Natural killer cell treated with Interleukin-12 subunit alpha and Interleukin-12 subunit beta and Interleukin-15 and Interleukin-18, amount 100 ng/mL, for 72 hours (primary cell): Measurements from ENCODE around the gene OR2M4. TPM values are rescaled to one million over a fixed set of nuclear protein-coding genes. Genes with fewer than 3 reads are reported as not detected.
"Not testable (repeated sequence)": the region's sequence is repeated elsewhere in the genome, so short reads cannot be mapped to it uniquely, and the experiment has no call there.

Source experiments
- ATAC-seq, 2 donors: fragments of 150-1000 bp; cut with Tn5 transposase in 1 of 2; sonication (Bioruptor Pico), chemical (Tn5 transposase) in 1 of 2; 2 replicates each; pipeline ENCODE4 v1.10.0; 2021
- DNase-seq: peaks from one replicate; pipeline ENCODE4 v3.0.0; 2022; ENCODE audit warnings: low spot score
- H3K27ac Mint-ChIP-seq, 2 donors: 1 replicate in 1 of 2; 2 replicates in 1 of 2; pipeline ENCODE4 v1.8.0; 2022; ENCODE audit warnings: mixed read lengths in 2 of 2, mild to moderate bottlenecking in 1 of 2, moderate library complexity in 1 of 2
- H3K27me3 Mint-ChIP-seq, 2 donors: 1 replicate in 1 of 2; 2 replicates in 1 of 2; pipeline ENCODE4 v1.8.0; 2022; ENCODE audit warnings: mixed read lengths in 2 of 2
- H3K36me3 Mint-ChIP-seq: one replicate; pipeline ENCODE4 v1.8.0; 2022; ENCODE audit warnings: mixed read lengths
- H3K4me1 Mint-ChIP-seq, 2 donors: 1 replicate in 1 of 2; 2 replicates in 1 of 2; pipeline ENCODE4 v1.8.0; 2022; ENCODE audit warnings: low read depth in 2 of 2, mixed read lengths in 2 of 2, mild to moderate bottlenecking in 1 of 2
- H3K4me3 Mint-ChIP-seq: one replicate; pipeline ENCODE4 v1.8.0; 2022; ENCODE audit warnings: mixed read lengths
- H3K9me3 Mint-ChIP-seq: 2 replicates; pipeline ENCODE4 v1.8.0; 2022; ENCODE audit warnings: mixed read lengths
- total RNA-seq, 2 donors: library from RNA; stranded (reverse); gene quantifications; one replicate each; pipeline ENCODE4 v1.2.3, GENCODE V29; 2022

OR2M4 gene
- total RNA-seq, result not detected

DNA sequence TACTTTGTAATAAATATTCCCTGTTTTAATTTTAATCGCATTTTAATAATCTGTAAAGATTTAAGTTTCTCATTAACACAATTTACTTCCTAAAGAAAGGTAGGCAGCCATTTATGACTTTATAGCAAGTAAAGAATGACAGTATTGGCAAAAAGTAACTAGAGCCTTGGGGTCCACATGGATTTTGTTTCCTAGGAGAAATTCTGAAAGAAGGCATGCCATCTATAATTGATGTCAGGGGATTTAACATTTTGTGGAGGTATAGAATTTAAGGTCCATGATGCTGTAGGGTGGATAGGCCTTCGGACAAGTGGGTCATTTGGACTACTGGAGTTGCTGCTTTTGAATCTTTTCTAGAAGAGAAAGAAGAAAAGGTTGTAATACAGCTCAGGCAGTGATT, at the start of gene OR2M4:
Gene OR2M4, plus strand, starts transcription at position 301 of the 400 bp plus-strand sequence. CDS start 7,512 bp downstream, outside the sequence.
- Mint-ChIP-seq H3K36me3 (no peaks in the 10 kb centered on the region), H3K27ac (no peak within 1 kb of the TSS), H3K9me3 (peaks cover 14% of the 10 kb centered on the region), H3K27me3 (no peaks in the 10 kb centered on the region), H3K4me1 (no peaks in the 10 kb centered on the region), H3K4me3 (no peak within 1 kb of the TSS)
- no peak for ATAC-seq
- DNase-seq, result no peak

- Mint-ChIP-seq H3K4me1 (no peaks in the 10 kb centered on the region), H3K27me3 (no peaks in the 10 kb centered on the region), H3K36me3 (no peaks in the 10 kb centered on the region), H3K4me3 (no peak overlapping the region), H3K9me3 (peaks cover 33% of the 10 kb centered on the region), H3K27ac (no peak overlapping the region)
- DNase-seq, result no peak
- ATAC-seq, result no peak
Observed at GRCh38 chr1:248183996-248184395, 47.2 kb upstream of the OR2M4 start.

GRCh38 chr1:248187363-248187762, 43.9 kb upstream of the OR2M4 start:
- H3K27me3 Mint-ChIP-seq, result no peaks in the 10 kb centered on the region
- no peak overlapping the region for H3K27ac Mint-ChIP-seq
- peaks cover 5% of the 10 kb centered on the region for H3K36me3 Mint-ChIP-seq
- H3K4me3 Mint-ChIP-seq, result no peak overlapping the region
- ATAC-seq (no peak), DNase-seq (no peak)
- peaks cover 34% of the 10 kb centered on the region for H3K9me3 Mint-ChIP-seq
- H3K4me1 Mint-ChIP-seq, result no peaks in the 10 kb centered on the region

- no peak overlapping the region for H3K4me3 Mint-ChIP-seq
Observed at GRCh38 chr1:248189026-248189425, 42.2 kb upstream of the OR2M4 start.

DNA sequence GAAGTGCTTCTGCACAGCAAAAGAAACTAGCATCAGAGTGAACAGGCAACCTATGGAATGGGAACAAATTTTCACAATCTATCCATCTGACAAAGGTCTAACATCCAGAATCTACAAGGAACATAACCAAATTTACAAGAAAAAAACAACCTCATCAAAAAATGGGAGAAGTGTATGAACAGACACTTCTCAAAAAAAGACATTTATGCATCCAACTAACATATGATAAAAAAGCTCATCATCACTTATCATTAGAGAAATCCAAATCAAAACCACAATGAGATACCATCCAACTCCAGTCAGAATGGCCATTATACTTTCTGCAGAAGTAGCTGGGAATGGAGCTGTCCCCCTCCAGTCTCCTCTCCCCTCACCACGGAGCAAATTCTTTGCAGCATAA, 37.1 kb upstream of the OR2M4 start:
- no peak overlapping the region for H3K27ac Mint-ChIP-seq
- no peaks in the 10 kb centered on the region for H3K4me1 Mint-ChIP-seq
- DNase-seq (no peak), ATAC-seq (no peak)
- H3K4me3 Mint-ChIP-seq, result no peak overlapping the region
- peaks cover 28% of the 10 kb centered on the region for H3K9me3 Mint-ChIP-seq
- no peaks in the 10 kb centered on the region for H3K27me3 Mint-ChIP-seq
- peaks cover 5% of the 10 kb centered on the region for H3K36me3 Mint-ChIP-seq

More at GRCh38 chr1:248189026-248189425, 42.2 kb upstream of the OR2M4 start:
- Mint-ChIP-seq H3K4me1 (no peaks in the 10 kb centered on the region), H3K36me3 (peaks cover 5% of the 10 kb centered on the region), H3K9me3 (peaks cover 34% of the 10 kb centered on the region), H3K27me3 (no peaks in the 10 kb centered on the region), H3K27ac (no peak overlapping the region)
- DNase-seq (no peak), ATAC-seq (no peak)

- Mint-ChIP-seq H3K9me3 (peaks cover 14% of the 10 kb centered on the region), H3K4me3 (no peak within 1 kb of the TSS), H3K27ac (no peak within 1 kb of the TSS), H3K36me3 (no peaks in the 10 kb centered on the region), H3K4me1 (no peaks in the 10 kb centered on the region), H3K27me3 (no peaks in the 10 kb centered on the region)
- no peak for DNase-seq
- ATAC-seq, result no peak
Observed at GRCh38 chr1:248196965-248197364, 34.3 kb upstream of the OR2M4 start, which contains the start of gene OR2M3. TSS of gene OR2M3 (plus strand) at chr1:248197265. CDS start at chr1:248203068, 5,803 bp downstream.

- Mint-ChIP-seq H3K36me3 (no peaks in the 10 kb centered on the region), H3K27ac (no peak overlapping the region), H3K4me3 (no peak overlapping the region), H3K27me3 (no peaks in the 10 kb centered on the region), H3K9me3 (peaks cover 10% of the 10 kb centered on the region), H3K4me1 (no peaks in the 10 kb centered on the region)
- ATAC-seq (no peak), DNase-seq (no peak)
Observed at GRCh38 chr1:248215880-248216279, 15.3 kb upstream of the OR2M4 start.

GRCh38 chr1:248225537-248225936, 5.7 kb upstream of the OR2M4 start:
- H3K4me3 Mint-ChIP-seq, result no peak overlapping the region
- no peaks in the 10 kb centered on the region for H3K36me3 Mint-ChIP-seq

GRCh38 chr1:248229360-248229908, 1.8 kb upstream of the OR2M4 start:
- Mint-ChIP-seq H3K4me1 (no peaks in the 10 kb centered on the region), H3K27ac (no peak overlapping the region), H3K27me3 (no peaks in the 10 kb centered on the region), H3K4me3 (no peak overlapping the region), H3K36me3 (no peaks in the 10 kb centered on the region), H3K9me3 (peaks cover 13% of the 10 kb centered on the region)
- DNase-seq (no peak), ATAC-seq (peak in 1 of 2 donors; percentile 28)

More at GRCh38 chr1:248225537-248225936, 5.7 kb upstream of the OR2M4 start:
- Mint-ChIP-seq H3K27ac (no peak overlapping the region), H3K9me3 (peaks cover 15% of the 10 kb centered on the region), H3K27me3 (no peaks in the 10 kb centered on the region), H3K4me1 (no peaks in the 10 kb centered on the region)
- no peak for DNase-seq
- ATAC-seq, result no peak

- Mint-ChIP-seq H3K9me3 (peaks cover 3% of the 10 kb centered on the region), H3K4me3 (no peak overlapping the region), H3K4me1 (peaks cover 3 to 5% of the 10 kb centered on the region in 2 donors), H3K36me3 (no peaks in the 10 kb centered on the region), H3K27me3 (peaks cover 4 to 7% of the 10 kb centered on the region in 2 donors), H3K27ac (no peak overlapping the region)
- ATAC-seq (no peak), DNase-seq (no peak)
Observed at GRCh38 chr1:248239478-248239877, 8.3 kb downstream of the OR2M4 start.

GRCh38 chr1:248243204-248243603, 12.0 kb downstream of the OR2M4 start:
- no peak for ATAC-seq
- peaks cover 3 to 5% of the 10 kb centered on the region in 2 donors for H3K4me1 Mint-ChIP-seq
- H3K27ac Mint-ChIP-seq, result no peak overlapping the region

DNA sequence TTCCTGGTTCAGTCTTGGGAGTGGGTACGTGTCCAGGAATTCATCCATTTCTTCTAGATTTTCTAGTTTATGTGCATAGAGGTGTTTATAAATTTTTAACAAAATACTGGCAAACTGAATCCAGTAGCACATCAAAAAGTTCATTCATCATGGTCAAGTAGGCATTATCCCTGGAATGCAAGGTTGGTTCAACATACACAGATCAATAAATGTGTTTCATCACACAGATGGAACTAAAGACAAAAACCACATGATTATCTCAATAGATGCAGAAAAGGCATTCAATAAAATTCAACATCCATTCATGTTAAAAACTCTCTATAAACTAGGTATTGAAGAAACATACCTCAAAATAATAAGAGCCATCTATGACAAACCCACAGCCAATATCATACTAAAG, 28.1 kb downstream of the OR2M4 start:
- H3K27me3 Mint-ChIP-seq, H3K4me1 Mint-ChIP-seq, H3K4me3 Mint-ChIP-seq, H3K27ac Mint-ChIP-seq, DNase-seq, H3K36me3 Mint-ChIP-seq, ATAC-seq: not testable (repeated sequence)
- H3K9me3 Mint-ChIP-seq, result peaks cover 19% of the 10 kb centered on the region

More at GRCh38 chr1:248243204-248243603, 12.0 kb downstream of the OR2M4 start:
- Mint-ChIP-seq H3K27me3 (peaks cover 4 to 7% of the 10 kb centered on the region in 2 donors), H3K9me3 (no peaks in the 10 kb centered on the region), H3K4me3 (no peak overlapping the region), H3K36me3 (no peaks in the 10 kb centered on the region)
- no peak for DNase-seq

- H3K36me3 Mint-ChIP-seq, result peaks cover 4% of the 10 kb centered on the region
- H3K9me3 Mint-ChIP-seq, result peaks cover 3% of the 10 kb centered on the region
- H3K4me3 Mint-ChIP-seq, result no peak overlapping the region
- no peaks in the 10 kb centered on the region for H3K27me3 Mint-ChIP-seq
- DNase-seq (no peak), ATAC-seq (no peak)
- no peaks in the 10 kb centered on the region for H3K4me1 Mint-ChIP-seq
- no peak overlapping the region for H3K27ac Mint-ChIP-seq
Observed at GRCh38 chr1:248268178-248268577, 37.0 kb downstream of the OR2M4 start.

- H3K4me3 Mint-ChIP-seq, H3K4me1 Mint-ChIP-seq, DNase-seq, H3K27ac Mint-ChIP-seq, H3K9me3 Mint-ChIP-seq, H3K27me3 Mint-ChIP-seq, H3K36me3 Mint-ChIP-seq: not testable (repeated sequence)
- ATAC-seq, result peak in 1 of 2 donors; percentile 50
Observed at GRCh38 chr1:248273225-248273624, 42.0 kb downstream of the OR2M4 start.

GRCh38 chr1:248277876-248278275, 46.7 kb downstream of the OR2M4 start, which contains the start of gene OR2T33:
TSS of gene OR2T33 (minus strand) at chr1:248277976. CDS start at chr1:248273814, 4,162 bp downstream.
- H3K36me3 Mint-ChIP-seq, result no peaks in the 10 kb centered on the region
- no peaks in the 10 kb centered on the region for H3K27me3 Mint-ChIP-seq
- no peaks in the 10 kb centered on the region for H3K4me1 Mint-ChIP-seq

More at GRCh38 chr1:248277876-248278275, 46.7 kb downstream of the OR2M4 start, which contains the start of gene OR2T33:
- no peak within 1 kb of the TSS for H3K27ac Mint-ChIP-seq
- ATAC-seq (no peak), DNase-seq (no peak)
- no peak within 1 kb of the TSS for H3K4me3 Mint-ChIP-seq
- H3K9me3 Mint-ChIP-seq, result peaks cover 12% of the 10 kb centered on the region
